ENCODE data around the gene MTOR.

GRCh38 chr1:11109047-11109760, 153.1 kb downstream of the MTOR start:
- TF ChIP-seq, protein P1, sequence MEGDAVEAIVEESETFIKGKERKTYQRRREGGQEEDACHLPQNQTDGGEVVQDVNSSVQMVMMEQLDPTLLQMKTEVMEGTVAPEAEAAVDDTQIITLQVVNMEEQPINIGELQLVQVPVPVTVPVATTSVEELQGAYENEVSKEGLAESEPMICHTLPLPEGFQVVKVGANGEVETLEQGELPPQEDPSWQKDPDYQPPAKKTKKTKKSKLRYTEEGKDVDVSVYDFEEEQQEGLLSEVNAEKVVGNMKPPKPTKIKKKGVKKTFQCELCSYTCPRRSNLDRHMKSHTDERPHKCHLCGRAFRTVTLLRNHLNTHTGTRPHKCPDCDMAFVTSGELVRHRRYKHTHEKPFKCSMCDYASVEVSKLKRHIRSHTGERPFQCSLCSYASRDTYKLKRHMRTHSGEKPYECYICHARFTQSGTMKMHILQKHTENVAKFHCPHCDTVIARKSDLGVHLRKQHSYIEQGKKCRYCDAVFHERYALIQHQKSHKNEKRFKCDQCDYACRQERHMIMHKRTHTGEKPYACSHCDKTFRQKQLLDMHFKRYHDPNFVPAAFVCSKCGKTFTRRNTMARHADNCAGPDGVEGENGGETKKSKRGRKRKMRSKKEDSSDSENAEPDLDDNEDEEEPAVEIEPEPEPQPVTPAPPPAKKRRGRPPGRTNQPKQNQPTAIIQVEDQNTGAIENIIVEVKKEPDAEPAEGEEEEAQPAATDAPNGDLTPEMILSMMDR (IDR thresholded peaks at IDR 0.05), result no peak
- TF ChIP-seq POLR2A (IDR thresholded peaks at IDR 0.05), result no peak

Measured in right lobe of liver (tissue), 4 donors.